HEK293T (cell line): ENCODE results near the gene VIT.

Experiments used
- BHLHE40 ChIP-seq: fragments of 450-650 bp; IDR thresholded peaks from 2 replicates; pipeline ENCODE4 v1.6.1; 2016; ENCODE audit warnings: mild to moderate bottlenecking, moderate library complexity, borderline replicate concordance
- ELF4 ChIP-seq: fragments of 450-650 bp; IDR thresholded peaks from 2 replicates; pipeline ENCODE4 v1.6.1; 2017; ENCODE audit warnings: antibody characterized with exemption
- FOXA1 ChIP-seq: fragments of 450-650 bp; IDR thresholded peaks from 2 replicates; pipeline ENCODE4 v1.6.1; 2016; ENCODE audit warnings: mild to moderate bottlenecking
- L3MBTL2 ChIP-seq: fragments of 450-650 bp; conservative IDR thresholded peaks from 2 replicates; pipeline ENCODE4 v1.6.1; 2016; ENCODE audit warnings: mild to moderate bottlenecking
- TARDBP ChIP-seq: fragments of 450-650 bp; IDR thresholded peaks from 2 replicates; pipeline ENCODE4 v1.6.1; 2016

GRCh38 chr2:36818542-36818941 is 122.0 kb downstream of the VIT start:
- TF ChIP-seq BHLHE40 (no peak), TARDBP (no peak), FOXA1 (no peak), L3MBTL2 (no peak), ELF4 (no peak)
